NCI-H1417 treated with DMSO at 0.1 percent for 48 hours (cell line): ENCODE data around the gene ATP4B.

ENCODE experiments used
- DNase-seq: peaks from one replicate; lab custom pipeline; 2025; lab: John Stamatoyannopoulos, UW

The ATP4B gene

DNA sequence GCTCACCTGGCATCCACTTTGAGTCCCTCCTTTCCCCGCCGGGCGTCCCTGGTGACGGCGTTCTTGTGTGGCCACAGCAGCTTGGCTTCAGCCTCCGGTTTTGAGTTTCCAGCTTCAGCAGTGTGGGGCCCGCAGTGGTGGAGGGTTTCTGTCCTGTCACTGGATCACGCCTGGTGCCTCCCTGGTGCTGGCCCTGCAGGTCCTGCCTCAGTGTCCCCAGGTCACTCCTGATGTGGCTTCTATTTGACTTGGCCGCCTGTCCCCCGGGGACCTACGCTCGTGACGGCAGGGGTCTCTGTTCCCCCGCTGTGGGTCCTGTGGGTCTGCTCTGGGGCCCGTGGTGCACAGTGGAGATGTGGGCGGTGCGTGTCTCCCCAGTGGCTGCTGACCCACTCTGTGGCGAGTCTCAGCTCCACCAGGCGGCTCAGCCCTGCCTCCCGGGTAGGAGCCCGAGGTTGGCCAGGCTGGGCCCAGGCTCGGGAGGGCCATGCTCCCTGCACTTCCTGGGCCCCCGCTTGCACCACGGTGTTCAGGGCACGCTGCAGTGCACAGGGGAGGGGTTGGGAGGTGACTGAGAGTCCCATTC is 1.9 kb downstream of the ATP4B start:
- no peak for DNase-seq

DNA sequence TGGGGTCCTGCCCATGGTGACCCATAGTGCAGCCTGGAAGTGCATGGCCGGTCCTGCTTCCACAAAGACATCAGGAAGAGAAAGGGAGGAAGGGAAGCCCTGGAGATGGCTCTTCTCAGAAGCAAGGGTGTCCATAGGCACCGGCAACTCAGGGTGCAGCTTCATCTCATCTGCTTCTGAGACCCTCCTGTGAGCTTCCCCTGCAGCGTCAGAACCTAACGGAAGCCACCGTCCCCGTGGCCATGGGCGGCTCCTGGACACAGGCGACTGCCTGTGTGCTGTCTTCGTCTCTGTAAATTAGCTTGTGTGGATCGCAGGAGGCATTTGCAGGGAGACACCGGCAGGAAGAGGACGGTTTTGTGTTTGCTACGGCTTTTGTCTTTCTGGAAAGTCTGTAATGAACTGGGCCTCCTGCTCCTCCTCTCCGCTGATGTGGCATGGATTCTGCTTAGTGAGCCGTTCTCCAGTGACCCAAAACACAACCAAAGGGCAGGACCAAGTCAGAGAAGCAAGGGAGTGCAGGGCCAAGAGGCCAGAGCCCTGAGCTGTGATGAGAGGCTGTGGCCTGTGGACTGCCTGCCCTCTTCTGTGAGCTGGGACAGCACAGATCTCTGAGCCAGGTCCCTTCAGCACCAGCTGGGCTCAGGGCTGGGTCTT is 2.5 kb downstream of the ATP4B start:
- DNase-seq = no peak

DNA sequence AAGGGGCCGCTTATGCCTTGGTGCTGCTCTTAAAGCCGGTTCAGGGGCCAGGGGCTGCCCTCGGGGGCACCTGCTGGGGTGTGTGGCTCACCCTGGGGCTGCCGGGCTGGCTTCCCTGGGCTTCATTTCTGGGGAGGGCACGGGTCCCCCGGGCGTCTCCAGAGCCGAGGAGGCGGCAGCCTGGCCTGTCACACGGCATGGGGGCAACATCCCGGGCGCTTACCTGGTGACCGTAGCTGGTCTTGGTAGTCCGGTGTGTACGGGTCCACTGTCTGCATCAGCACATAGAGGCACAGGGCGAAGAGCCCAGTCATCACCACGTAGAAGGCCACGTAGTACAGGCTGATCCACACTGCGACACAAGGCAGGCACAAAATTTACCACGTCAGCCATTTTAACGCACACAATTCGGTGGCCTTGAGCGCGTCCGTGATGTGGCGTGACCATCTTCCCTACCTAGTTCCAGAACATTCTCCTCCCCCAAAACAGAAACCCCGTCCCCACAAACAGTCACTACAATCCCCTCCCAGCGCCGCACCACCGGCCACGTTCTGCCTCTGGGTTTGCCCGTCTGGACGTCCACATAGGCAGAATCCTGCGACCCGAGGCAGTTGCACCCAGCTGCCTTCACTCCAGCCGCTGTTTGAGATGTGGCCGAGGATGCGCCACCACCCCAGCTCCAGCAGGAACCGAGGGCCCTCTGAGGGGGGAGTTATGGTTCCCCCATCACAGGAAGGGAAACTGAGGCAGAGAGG is 3.2 kb downstream of the ATP4B start:
- DNase-seq = no peak

DNA sequence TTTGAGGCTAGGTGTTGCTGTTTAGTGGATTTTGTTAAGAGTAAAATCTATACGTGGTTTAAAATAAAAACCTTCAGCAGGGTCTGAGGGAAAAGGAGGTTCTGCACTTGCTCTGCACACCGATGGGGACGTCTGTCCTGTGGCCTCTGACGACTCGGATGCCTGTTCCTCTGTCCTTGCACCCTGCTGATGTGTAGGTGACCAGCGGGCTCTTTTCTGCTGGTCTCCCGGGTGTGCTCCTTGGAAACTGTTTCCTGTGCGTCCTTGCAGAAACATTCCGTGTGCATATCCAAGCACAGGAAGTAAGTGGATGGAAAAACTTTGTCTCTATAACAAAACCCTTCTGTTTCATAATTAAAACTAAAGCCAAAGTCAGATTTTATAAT is 3.8 kb downstream of the ATP4B start:
- no peak for DNase-seq

DNA sequence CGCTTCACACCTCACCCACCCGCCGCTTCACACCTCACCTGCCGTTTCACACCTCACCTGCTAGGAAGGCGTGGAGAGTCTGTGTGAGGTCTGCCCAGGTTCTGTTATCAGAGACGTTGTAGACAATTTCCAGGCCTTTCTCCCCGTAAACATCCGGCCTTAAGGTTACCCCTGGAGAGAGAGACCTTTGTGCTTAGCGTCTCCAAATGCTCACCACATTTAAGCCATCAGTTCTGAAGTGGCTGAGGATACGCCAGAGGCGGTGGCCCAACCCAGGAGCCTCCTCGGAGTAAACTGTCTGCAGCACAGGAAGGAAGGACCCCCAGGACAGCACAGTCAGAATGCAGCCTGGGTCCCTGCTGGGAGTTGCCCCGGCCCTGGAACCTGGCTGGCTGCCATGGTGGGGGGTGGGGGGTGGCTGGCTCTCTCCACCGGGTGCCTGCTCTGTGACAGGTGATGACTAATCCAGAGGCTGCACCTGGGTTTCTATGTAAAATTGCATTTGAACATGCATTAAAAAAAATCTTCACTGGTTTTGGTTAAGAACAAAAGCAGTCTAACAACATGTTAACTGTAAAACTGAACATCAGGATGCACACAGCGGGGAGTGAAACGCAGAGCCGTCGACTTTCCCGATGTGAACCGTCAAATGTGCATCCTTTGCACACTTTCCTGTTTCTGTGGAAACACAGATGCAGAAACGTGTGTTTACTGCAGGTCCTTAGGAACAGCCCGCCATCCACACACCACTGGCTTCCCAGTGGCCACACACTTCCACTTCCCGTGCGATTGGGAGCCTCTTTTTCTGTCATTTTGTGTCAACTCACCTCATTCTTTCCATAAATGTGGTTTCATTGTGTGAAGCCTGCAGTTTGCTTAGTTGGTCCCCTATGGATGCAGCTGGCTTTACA is 4.5 kb downstream of the ATP4B start:
- peak; percentile 71 for DNase-seq

DNA sequence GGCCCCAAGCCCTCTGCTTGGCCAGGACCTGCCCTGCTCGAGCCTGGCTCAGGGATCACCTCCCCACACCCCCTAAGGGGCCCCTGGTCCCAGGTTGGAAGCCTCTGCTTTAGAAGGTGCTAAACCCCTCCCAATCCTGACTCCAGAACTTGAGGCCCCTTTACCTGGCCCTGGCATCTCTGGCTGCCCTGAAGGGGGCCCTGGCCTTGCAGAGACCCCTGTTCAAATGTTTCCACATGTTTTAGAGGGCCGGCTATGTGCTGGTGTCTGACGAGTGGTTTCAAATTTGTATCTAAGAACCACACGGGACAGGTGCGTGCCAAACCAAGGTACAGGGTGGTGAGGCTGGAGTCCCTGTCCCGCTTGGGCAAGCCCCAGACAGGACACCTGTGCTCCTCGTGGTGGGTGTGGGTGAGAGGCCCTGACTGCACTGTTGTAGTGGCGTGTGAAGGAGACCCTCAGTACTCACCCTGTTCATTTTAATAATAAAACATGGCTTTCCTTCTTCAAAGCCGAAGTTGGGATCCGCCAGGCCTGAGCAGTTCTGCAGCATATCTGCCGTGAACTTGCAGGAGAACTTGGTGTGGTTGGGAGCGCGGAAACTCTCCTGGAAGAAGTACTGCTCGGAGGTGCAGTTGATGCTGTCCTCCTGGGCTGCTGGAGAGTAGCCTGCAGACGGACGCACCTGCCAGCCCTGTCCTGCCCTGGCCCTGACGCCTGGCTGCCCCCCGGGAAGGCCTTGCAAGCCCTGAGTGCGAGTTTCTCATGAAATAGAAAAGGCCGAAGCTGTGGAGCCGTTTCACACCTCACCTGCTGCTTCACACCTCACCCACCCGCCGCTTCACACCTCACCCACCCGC is 5.4 kb downstream of the ATP4B start:
- DNase-seq = no peak

DNA sequence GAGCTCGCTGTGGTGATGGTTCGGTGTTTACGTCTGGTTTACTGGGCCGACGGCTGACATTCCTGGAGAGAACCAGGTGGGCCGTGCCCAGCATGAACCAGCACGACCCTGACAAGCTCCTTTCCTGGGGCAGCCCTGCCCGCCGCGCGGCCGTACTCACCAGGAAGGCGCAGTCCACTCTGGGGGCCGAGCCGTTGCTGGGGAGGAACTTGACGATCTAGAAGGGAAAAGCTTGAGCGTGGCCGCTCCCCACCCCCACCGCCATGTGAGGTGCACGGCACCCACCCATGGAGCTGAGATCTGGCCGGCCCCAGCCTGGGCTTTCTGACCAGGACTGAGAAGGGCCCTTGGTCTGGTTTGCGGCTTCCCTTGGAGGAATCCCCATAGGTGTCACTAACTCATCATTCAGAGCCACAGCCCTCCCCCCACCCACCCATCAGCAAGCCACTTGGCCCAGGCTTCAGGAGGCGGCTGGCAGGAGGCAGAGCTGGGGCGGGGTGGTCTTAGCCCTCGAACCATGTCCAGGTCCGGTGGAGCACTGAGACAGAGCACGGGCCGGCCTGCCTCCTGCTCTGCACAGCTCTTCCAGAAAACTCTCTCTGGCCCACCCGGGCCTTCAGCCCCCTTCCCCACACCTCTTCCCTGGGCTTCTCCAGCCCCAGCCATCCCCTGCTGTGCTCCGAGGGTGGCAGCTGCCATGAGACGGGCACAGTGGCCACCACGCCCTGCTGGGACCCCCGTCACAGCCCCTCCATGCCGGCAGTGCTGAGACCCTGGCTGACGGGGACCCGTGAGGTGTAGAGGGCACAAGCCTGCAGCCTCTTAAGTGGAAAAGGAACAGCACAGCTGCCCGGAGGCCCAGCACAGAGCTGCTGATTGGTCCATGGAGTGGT is 6.2 kb downstream of the ATP4B start:
- no peak for DNase-seq

DNA sequence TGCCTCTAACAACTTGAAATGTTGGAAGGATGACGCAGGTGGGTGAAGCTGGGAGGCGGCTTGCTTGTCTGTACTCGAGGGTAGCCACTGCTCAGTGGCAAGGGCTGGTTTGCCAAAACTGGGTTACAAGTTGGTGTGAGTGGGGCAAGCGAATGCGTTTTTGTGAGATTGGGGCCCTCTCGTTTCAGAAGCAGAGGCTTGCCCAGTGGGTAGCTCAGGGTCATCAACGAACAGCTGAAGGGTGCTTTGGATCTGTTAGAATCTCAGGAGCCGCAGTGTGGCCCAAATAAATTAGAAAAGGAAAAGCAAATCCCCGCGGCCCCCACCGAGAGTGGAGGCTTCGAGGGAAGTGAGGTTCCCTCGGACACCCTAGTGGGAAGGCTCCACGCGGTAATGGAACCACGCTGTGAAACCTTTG is 7.3 kb downstream of the ATP4B start:
- DNase-seq = no peak

DNA sequence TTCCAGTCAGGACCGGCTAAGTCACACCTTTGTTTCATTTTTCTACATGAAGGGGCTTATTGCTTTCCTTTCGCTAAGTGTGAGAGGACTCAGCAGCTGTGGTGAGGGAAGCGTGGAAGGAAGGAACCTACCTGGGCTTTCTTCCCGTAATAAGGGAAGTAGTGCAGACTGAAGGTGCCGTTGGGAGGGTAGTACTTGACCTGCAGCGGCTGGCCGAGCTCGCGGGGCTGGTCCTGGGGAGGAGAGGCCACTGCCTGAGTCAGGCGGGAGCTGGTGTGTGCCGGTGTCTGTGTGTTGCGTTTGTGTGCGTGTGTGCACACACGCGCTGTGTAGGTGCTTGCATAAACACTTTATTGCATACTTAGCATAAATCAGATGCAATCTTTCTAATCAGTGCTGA is 7.7 kb downstream of the ATP4B start:
- no peak for DNase-seq

DNA sequence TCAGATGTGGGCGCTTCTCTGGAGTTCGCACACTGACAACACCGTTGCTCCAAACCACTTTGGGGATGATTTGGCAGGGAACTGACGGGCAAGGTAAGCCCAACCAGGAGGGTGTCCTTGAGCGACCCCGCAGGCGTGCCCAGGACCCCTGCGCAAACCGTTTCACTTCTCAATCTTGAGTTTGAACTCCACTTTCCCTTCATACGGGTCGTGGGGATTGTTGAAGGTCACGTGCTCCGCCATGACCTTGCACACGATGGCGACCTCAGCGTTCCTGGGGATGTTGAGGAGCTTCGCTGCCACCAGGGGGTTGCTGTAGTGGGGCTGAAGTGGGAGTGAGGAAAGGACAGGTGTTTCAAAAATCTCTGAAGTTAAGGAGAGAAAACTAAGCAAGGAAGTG is 8.8 kb downstream of the ATP4B start:
- no peak for DNase-seq

DNA sequence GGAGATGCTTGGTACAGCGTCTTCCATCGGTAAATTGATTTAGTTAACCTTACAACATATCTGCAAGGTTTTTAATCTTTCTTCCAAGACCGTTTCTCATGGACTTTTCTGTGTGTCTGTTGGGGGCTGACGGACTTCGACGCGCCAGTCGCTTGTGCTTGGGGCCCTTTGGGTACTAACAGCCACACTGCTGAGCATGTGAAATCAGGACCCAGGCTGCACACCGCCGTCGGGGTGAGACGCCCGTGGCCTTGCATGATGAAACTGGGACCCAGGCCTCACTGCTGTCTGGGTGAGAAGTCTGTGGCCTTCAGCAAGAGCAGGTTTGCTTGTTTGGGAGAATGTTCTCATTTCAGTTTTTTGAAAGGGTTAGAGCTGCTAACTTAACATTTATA is 9.8 kb downstream of the ATP4B start:
- no peak for DNase-seq

DNA sequence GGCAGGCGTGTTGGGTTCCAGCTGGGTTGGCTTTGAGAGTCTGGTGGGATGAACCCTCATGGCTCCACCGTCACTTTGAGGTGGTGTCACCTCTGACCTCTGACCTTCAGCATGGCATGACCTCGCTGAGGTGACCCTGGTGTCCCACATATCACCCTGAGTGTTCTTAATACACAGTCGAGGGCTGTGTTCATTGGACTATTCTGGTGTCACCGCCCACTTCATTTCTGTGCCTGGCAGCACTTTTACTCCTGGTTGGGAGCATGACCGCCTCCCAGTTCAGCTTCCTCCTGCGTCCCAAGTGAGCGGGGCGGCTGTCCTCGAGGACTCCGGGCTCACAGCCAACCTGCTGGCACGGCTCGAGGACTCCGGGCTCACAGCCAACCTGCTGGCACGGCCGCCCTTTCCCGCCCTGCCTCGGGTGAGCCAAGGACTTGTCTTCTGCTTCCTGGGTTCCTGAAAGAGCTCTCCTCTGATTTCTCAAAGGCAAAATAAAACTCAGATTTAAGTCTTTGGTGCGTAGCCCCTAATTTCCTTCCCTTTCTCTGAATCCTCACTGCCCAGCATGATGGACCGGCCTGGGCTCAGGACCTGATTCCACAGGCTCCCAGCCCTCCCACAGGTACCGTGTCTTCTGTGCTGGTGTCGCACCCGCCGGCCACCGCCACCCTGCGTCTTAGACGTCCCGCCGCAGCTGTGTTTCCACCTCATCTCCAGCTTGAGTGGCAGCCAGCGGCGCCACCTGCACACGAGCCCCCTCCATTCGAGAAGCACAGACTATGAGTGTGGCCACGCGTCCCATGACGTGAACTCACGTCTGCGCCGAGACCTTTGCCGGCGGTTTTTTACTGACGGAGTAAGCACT is 10.4 kb downstream of the ATP4B start:
- DNase-seq = peak; percentile 81

DNA sequence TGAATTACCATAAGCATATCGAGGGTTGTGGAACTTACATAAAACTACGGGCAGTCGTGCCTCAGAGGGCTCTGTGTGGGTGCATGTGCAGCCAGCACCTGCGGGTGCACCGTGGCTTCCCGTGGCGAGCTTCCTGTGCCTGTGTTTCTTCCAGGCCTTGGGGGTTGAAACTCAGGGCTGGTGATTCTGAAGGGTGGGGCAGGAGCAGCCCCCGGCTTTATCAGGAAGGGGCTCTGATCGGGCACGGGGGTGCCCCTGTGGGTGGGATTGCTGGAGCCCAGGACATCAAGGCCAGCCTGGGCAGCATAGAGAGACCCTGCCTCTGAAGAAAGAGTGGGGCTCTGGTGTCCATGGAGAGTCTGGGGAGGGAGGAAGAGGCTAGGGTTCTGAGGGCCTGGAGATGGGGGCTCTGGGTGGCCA is 11.1 kb downstream of the ATP4B start:
- no peak for DNase-seq

DNA sequence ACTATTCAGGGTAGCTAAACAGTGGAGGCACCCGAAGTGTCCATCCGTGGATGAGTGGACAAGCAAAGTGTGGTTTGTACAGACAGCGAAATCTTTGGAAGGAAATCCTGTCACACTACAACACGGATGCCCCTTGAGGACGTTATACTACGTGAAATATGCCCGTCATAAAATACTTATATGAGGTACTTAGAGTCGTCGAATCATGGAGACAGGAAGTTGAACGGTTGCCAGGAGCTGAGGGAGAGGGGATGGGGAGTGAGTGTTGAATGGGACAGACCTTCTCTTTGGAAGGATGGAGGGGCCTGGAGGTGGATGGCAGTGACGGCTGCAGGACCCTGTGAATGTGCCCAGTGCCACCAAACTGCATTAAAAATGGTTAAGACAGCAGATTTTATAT is 11.6 kb downstream of the ATP4B start:
- no peak for DNase-seq

DNA sequence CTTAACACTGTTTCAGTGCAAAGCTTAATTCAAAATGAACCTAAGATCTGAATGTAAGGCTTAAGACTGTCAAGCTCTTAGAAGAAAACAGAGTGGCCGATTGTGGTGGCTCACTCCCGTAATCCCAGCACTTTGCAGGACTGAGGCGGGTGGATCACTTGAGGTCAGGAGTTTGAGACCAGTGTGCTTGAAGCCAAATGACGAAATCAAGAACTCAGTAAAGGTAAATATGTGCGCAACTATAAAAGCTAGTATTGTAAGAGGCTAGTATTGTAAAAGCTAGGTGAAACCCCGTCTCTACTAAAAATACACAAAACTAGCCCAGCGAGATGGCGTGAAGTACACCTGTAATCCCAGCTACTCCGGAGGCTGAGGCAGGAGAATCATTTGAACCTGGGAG is 12.7 kb downstream of the ATP4B start:
- DNase-seq = no peak

DNA sequence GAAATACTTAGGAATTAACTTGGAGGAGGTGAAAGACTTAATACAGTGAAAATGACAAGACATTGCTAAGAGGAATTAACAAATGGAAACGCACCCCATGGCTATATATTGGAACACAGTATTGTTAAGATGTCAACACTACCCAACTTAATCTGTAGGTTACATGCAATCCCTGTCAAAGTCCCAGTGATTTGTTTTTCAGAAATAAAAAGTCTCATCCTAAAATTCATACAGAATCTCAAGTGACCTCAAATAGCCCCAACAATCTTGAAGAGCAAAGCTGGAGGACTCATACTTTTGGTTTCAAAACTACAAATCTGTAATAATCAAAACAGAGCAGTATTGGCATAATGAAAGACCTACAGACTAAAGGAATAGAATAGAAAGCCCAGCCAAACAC is 13.2 kb downstream of the ATP4B start:
- no peak for DNase-seq

DNA sequence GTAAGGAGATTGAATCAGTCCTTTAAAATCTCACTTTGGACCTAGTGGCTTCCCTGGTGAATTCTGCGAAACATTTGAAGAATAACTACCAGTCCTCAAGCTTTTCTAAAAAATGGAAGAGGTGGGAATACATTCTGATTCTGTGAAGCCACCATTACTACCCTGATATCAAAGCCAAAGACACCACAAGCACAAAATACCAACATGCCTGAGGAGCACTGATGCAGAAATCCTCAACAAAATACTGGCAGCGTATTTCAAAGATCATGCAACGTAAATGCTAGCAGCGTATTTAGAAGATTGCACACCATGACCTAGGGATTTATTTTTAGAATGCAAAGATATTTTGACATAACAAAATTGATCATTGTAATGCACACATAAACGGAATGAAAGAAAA is 14.4 kb downstream of the ATP4B start:
- no peak for DNase-seq

DNA sequence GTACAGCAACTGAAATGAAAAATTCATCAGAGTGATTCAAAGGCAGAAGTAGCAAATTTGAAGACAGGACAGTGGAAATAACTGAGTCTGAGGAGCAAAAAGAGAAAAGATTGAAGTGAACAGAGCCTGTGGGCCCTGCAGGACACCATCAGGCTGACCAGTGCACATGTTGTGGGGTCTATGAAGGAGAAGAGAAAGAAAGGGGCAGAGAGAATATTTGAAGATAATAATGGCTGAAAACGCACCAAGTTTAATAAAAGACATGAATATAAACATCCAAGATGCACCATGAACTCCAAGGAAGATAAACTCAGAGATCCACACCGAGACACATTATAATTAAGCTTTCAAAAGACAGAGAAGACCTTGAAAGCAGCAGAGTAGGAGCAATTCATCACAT is 15.4 kb downstream of the ATP4B start:
- DNase-seq = no peak

DNA sequence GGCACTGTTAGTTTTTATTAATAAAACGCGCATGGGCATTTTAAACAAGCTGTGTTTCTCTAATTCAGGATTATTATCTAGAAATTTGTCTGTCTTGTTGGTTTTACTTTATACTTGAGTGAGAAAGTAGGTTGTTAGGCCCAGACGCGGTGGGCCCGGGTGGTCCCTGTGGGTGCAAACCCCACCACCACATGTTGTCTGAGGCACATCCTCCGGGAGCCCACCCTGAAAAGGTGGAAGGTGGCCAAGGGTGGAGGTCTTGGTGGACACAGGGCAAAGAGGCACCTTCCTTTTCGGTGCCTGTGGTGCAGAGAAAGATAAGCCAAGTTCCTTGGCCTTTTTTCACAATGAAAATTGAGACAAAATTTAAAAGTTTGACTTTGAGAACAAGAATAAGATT is 16.6 kb downstream of the ATP4B start:
- DNase-seq = no peak
